ENCODE results near the gene ACOT12.

DNA sequence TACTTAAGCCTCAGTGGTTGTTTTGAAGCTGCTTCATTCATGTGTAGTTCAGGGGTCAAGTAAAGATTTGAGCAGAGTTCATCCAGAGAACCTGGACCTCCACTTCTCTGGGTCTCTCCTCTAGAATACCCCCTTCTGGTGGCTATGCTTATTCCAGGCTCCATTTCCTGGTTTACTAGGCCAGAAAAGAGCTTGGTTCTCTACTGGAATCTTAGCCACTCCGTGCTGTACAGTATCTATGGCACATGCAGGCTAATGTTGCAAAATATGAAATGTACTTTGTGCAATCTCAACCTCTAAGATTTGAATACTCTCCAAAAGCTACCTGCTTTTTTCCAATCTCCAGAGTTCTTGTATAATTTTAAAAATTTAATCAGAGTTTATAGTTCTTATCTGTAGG is 110.0 kb downstream of the ACOT12 start:
- TF ChIP-seq, protein P1, sequence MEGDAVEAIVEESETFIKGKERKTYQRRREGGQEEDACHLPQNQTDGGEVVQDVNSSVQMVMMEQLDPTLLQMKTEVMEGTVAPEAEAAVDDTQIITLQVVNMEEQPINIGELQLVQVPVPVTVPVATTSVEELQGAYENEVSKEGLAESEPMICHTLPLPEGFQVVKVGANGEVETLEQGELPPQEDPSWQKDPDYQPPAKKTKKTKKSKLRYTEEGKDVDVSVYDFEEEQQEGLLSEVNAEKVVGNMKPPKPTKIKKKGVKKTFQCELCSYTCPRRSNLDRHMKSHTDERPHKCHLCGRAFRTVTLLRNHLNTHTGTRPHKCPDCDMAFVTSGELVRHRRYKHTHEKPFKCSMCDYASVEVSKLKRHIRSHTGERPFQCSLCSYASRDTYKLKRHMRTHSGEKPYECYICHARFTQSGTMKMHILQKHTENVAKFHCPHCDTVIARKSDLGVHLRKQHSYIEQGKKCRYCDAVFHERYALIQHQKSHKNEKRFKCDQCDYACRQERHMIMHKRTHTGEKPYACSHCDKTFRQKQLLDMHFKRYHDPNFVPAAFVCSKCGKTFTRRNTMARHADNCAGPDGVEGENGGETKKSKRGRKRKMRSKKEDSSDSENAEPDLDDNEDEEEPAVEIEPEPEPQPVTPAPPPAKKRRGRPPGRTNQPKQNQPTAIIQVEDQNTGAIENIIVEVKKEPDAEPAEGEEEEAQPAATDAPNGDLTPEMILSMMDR (IDR thresholded peaks at IDR 0.05; ENCODE audit: extremely low read depth in 1 of 2, insufficient read depth in 1 of 2, low read depth in 1 of 2, low read length in 2 of 2) = no peak
- TF ChIP-seq POLR2AphosphoS5 (IDR thresholded peaks at IDR 0.05; ENCODE audit: insufficient read depth, low read depth, low read length) (no peak), EZH2 (IDR thresholded peaks at IDR 0.05; ENCODE audit: borderline replicate concordance, low read depth, low read length, severe bottlenecking) (no peak), POLR2A (IDR thresholded peaks at IDR 0.05; ENCODE audit: low read depth, low read length) (no peak), FOS (IDR thresholded peaks at IDR 0.05; ENCODE audit: borderline replicate concordance, insufficient read depth, low read length) (no peak)
- TF ChIP-seq, protein P2, sequence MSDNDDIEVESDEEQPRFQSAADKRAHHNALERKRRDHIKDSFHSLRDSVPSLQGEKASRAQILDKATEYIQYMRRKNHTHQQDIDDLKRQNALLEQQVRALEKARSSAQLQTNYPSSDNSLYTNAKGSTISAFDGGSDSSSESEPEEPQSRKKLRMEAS (IDR thresholded peaks at IDR 0.05; ENCODE audit: insufficient read depth, insufficient read length) = no peak
